Stimulated activated CD8-positive, alpha-beta memory T cell treated with anti-CD3 and anti-CD28 coated beads, Interleukin-2, amount 100 ng/mL, for 48 hours (primary cell): ENCODE measurements around the gene AGER.
"Not testable (repeated sequence)": the region's sequence is repeated elsewhere in the genome, so short reads cannot be mapped to it uniquely, and the experiment has no call there.

ENCODE experiments used
- DNase-seq, 2 donors: peaks; one replicate each; pipeline ENCODE4 v3.0.0-alpha.2; 2020; ENCODE audit warnings: low read depth in 2 of 2

Gene AGER

GRCh38 chr6:32186151-32186840 is 2.2 kb upstream of the AGER start:
- not testable (repeated sequence) for DNase-seq

GRCh38 chr6:32185681-32186131 is 1.7 kb upstream of the AGER start:
- DNase-seq, result peak; percentile 37 to 59

GRCh38 chr6:32183483-32184083 is 470 bp downstream of the AGER start:
- no peak for DNase-seq

- DNase-seq, result no peak
Observed at GRCh38 chr6:32183030-32183429, 1.0 kb downstream of the AGER start.

GRCh38 chr6:32182555-32182981 is 1.5 kb downstream of the AGER start:
- DNase-seq, result no peak

GRCh38 chr6:32181915-32182529 is 2.0 kb downstream of the AGER start:
- DNase-seq, result no peak

- no peak for DNase-seq
Observed at GRCh38 chr6:32181148-32181702, 2.8 kb downstream of the AGER start.

- DNase-seq, result no peak
Observed at GRCh38 chr6:32179766-32180405, 4.2 kb downstream of the AGER start.

- no peak for DNase-seq
Observed at GRCh38 chr6:32178547-32179440, 5.3 kb downstream of the AGER start.

- DNase-seq, result peak; percentile 75 to 84
Observed at GRCh38 chr6:32177788-32178546, 6.1 kb downstream of the AGER start, which contains the start of gene RNF5. Gene RNF5, plus strand, starts transcription at chr6:32178405. Its CDS starts 107 bp downstream, at chr6:32178512.

- no peak for DNase-seq
Observed at GRCh38 chr6:32177183-32177787, 6.8 kb downstream of the AGER start.

GRCh38 chr6:32176476-32177182 is 7.4 kb downstream of the AGER start:
- DNase-seq, result no peak

- peak; percentile 91 to 97 for DNase-seq
Observed at GRCh38 chr6:32175711-32176475, 8.2 kb downstream of the AGER start, which contains the start of gene AGPAT1. Gene AGPAT1, minus strand, starts transcription at chr6:32176084. Its CDS starts 4,588 bp downstream, at chr6:32171496.

GRCh38 chr6:32175322-32175710 is 8.7 kb downstream of the AGER start:
- no peak for DNase-seq

GRCh38 chr6:32174416-32174815 is 9.6 kb downstream of the AGER start:
- DNase-seq, result no peak

- no peak for DNase-seq
Observed at GRCh38 chr6:32173051-32173727, 10.9 kb downstream of the AGER start.

- DNase-seq, result no peak
Observed at GRCh38 chr6:32171234-32171633, 12.8 kb downstream of the AGER start.

- DNase-seq, result no peak
Observed at GRCh38 chr6:32170294-32170693, 13.8 kb downstream of the AGER start.
